Suprapubic skin (tissue), 4 donors: ENCODE results near the gene SAMD14.

Source experiments
- EP300 ChIP-seq: sonication (generic); formaldehyde crosslinking; IDR thresholded peaks from one replicate; pipeline ENCODE4 v1.6.1; 2017; ENCODE audit warnings: antibody characterized with exemption
- POLR2A ChIP-seq, 2 donors: fragments of 450-650 bp; IDR thresholded peaks; one replicate each; pipeline ENCODE4 v1.6.1; 2017; ENCODE audit warnings: antibody characterized with exemption in 2 of 2, mild to moderate bottlenecking in 2 of 2, moderate library complexity in 2 of 2
- POLR2AphosphoS5 ChIP-seq, 3 donors: sonication (generic); formaldehyde crosslinking; IDR thresholded peaks; one replicate each; pipeline ENCODE4 v1.6.1; 2017; ENCODE audit warnings: antibody characterized with exemption in 3 of 3
- TF ChIP-seq, protein P1 (sequence below), 2 donors: fragments of 200-600 bp in 1 of 2; fragments of 450-650 bp in 1 of 2; sonication (generic) in 1 of 2; IDR thresholded peaks; one replicate each; pipeline ENCODE4 v1.5.1; 2016 to 2019; ENCODE audit warnings: antibody characterized with exemption in 2 of 2, mild to moderate bottlenecking in 1 of 2, moderate library complexity in 1 of 2

- TF ChIP-seq, protein P1, sequence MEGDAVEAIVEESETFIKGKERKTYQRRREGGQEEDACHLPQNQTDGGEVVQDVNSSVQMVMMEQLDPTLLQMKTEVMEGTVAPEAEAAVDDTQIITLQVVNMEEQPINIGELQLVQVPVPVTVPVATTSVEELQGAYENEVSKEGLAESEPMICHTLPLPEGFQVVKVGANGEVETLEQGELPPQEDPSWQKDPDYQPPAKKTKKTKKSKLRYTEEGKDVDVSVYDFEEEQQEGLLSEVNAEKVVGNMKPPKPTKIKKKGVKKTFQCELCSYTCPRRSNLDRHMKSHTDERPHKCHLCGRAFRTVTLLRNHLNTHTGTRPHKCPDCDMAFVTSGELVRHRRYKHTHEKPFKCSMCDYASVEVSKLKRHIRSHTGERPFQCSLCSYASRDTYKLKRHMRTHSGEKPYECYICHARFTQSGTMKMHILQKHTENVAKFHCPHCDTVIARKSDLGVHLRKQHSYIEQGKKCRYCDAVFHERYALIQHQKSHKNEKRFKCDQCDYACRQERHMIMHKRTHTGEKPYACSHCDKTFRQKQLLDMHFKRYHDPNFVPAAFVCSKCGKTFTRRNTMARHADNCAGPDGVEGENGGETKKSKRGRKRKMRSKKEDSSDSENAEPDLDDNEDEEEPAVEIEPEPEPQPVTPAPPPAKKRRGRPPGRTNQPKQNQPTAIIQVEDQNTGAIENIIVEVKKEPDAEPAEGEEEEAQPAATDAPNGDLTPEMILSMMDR (IDR thresholded peaks at IDR 0.05), result no peak
- TF ChIP-seq POLR2AphosphoS5 (IDR thresholded peaks at IDR 0.05) (no peak), POLR2A (IDR thresholded peaks at IDR 0.05) (no peak), EP300 (no peak)
Measured at GRCh38 chr17:50141745-50142110, 11.8 kb upstream of the SAMD14 start.
